HG03342 (cell line): Measurements from ENCODE around the gene VENTX.

Experiments
- ATAC-seq: cut with Tn5 transposase; IDR thresholded peaks from one replicate; pipeline ENCODE4 v1.9.1; 2021; ENCODE audit warnings: mild to moderate bottlenecking, moderate library complexity; ENCODE audit not compliant: unreplicated experiment

The VENTX gene

DNA sequence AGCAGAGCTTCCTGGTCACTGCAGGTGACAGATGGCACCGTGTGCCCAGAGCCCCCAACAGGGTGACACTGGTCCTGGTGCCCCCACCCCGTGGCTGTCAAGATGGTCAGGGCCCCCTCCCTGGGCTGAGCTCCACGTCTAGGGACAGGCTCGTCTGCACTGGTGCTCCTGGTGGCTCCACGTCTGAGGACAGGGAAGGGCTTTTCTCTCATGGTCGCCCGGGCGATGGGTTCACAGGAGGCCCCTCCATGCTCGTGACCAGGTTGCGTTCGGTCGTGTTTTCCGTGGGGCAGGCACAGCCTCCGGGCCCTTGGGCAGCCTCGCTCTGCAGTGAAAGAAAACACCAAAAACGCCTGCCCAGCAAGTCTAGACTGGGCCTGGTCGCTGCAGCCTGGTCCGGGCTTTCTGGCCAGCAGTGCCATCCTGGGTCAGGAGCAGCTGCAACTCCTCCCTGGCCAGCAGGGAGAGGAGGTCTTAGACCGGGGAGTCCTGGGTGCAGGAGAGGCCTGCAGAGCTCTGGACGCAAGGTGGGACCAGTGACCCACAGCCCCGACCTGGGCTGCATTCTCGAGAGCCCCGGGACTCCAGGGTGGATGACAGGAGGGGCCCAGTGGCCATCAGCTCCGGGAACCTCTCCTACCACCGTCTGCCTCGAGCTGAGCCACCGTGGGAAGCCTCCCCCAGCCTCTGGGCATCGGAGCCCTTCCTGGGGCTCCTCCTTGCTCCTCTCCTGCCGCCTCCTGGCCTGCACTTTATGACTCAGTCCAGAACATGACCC lies 35.5 kb upstream of the VENTX start:
- no peak for ATAC-seq

DNA sequence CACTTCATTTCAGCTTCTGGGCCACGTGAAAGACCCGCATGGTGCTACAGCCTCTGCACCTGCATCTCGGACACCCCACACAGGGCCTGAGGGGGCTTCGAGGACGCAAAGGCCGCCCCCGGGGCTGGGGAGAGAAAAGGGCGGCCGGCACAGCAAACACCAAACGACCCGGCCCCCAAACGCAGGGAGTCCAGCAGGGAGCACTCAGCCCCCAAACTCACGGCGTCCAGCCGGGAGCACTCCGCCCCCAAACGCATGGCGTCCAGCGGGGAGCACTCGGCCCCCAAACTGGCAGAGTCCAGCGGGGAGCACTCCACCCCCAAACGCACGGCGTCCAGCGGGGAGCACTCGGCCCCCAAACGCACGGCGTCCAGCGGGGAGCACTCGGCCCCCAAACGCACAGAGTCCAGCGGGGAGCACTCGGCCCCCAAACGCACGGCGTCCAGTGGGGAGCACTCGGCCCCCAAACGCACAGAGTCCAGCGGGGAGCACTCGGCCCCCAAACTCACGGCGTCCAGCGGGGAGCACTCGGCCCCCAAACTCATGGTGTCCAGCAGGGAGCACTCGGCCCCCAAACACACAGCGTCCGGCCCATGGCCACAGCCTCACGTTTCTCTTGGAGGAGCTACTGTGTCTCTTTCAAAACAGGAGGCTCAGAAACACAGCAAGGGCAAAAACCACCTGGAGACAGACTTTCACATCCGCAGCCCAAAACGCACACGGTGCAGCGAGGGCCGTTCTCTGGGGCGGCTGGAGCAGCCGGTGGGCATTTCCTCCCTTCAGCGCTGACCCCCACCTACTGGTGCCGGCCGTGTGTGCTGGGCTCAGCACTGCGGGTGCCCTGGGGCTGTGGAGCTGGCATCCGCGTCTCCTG lies 34.6 kb upstream of the VENTX start:
- ATAC-seq, result no peak

DNA sequence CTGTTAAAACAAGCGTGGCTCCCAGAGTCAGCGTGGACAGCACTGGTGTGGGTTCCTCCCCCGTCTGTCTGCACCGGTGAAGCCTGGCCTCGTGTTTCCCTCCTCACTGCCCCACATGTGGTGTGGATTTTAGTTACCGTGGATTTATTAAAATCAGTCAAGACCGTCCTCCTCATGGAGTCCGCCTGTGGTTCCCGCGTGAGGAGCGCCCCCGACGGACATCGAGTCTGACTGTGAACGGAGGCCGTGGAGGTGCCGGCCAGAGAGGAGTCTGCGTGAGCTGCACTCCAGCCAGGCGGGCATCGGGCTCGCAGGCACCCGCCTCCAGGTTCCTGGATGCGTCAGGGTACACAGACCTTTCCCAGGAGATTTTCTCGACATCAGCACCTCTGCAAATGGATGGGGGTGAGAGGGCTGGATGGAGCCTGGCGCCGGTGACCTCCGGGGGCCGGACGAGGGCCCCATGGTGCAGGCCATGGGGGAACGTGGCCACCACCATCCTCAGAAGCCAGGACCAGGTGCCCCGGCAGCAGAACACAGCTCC lies 33.9 kb upstream of the VENTX start:
- no peak for ATAC-seq

DNA sequence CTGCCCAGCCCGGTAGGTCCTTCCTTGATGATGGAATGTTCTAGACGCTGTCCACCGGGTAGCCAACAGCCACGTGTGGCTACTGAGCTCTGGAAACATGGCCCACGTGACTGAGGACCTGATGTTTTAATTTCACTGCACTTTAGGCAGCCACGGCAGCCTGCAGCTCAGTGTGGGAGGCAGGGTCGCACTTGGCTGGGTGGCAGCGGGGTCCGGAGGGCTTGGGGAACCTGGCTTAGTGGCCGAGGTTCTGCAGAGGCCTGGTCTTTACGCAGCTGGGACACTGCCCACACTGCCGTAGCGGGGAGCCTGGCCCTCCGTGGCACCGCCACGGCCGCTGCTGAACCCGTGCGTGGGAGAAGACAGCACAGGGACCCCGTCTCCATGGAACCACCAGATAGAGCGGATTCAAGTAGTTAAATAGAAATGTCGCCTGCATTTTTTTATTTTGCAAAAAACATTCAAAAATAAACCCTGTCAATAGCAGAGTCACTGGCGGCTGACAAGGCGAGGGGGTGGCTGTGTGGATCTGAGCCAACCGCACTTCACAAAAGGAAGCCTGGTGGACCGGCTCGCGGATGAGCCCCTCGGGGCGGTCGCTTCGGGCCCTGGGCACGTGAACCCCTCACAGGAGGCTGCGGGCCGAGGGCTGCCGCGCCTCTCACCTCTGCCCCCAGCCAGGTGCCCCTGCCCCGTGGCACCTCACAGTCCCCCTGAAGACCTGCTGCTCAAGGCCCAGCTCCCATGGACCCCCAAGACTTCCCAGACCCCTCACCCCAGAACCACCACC lies 33.2 kb upstream of the VENTX start:
- ATAC-seq, result no peak

DNA sequence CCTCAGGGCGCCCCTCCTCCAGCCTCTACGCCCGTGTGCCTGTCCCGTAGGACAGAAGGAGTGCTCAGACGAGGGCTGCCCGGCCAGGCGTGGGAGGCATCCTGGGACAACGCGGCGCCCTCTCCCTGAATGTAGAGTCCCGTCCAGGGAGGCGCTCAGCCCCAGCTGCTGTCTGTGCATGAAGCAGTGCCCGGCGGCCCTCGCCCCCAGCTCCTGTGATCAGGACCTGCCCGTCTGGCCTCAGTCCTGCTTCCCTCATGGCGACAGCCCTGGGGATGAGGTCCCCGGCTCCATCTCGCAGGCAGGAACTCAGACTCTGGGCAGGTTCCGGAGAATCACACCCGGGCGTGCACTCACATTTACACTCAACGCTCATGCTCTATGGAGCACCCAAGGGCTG lies 32.5 kb upstream of the VENTX start:
- ATAC-seq, result no peak

DNA sequence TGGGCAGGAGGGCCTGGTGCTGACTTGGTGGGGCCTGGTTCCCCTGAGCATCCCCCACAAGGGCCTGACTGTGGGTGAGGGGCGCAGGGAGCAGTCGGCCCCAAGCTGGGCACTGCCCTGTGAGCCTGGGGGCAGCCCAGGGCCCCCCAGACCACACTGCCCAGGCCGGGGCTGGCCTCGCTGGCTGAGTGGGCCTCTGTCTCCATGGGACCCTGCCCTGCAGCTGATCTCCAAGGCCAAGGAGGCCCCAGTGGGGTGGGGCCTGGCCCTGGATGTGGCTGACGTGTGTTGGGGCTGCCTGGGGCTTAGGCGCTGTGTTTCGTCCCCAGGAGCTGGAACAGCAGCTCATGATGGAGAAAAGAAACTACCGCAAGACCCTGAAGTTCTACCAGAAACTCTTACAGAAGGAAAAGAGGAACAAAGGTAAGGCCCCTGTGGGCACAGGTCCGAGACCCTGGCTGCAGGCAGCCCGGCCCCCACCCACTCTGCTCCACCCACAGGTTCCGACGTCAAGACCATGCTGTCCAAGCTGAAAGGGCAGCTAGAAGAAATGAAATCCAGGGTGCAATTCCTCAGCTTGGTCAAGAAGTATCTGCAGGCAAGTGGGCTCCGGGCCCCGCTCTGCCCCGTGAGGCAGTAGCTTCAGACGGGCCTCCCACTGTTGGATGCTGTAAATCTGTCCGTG lies 31.2 kb upstream of the VENTX start:
- no peak for ATAC-seq

DNA sequence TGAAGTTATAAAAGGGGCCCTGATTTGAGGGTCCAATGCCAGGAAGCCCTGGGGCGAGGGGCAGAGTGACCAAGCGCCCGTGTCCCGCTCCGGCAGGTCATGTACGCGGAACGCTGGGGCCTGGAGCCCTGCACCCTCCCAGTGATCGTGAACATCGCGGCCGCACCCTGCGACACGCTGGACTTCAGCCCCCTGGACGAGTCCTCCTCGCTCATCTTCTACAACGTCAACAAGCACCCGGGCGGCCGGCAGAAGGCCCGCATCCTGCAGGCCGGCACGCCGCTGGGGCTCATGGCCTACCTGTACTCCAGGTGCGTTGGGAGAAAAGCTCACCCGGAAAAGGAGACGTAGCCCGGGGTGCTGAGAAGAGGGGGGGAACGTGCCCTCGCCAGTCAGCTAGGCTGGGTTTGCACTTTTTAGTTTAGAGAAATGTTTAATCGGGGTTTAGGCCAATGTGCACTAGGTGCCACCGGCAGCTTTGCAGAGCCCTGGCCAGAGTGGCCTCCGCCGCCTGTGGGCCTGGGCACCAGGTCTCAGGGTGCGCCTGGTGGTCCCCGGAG lies 30.5 kb upstream of the VENTX start:
- no peak for ATAC-seq

DNA sequence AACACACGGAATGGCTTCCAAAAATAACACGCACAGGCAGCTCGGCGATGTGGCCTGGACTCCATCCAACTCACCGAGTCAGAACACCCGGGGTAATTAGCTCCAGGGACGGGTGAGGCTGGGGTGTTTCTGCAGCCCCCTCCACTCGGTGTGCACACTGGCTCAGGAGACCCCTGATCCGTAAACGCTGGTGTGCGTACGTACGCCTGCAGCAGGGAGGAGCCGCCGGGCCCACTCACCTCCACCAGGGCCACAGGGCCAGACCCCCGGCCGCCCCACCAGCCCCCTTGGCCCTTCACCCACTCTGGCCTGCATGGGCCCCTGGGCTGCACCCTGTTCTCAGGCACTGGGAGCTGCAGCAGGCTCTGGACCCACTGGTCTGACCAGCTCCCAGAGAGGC lies 30.0 kb upstream of the VENTX start:
- ATAC-seq, result no peak

DNA sequence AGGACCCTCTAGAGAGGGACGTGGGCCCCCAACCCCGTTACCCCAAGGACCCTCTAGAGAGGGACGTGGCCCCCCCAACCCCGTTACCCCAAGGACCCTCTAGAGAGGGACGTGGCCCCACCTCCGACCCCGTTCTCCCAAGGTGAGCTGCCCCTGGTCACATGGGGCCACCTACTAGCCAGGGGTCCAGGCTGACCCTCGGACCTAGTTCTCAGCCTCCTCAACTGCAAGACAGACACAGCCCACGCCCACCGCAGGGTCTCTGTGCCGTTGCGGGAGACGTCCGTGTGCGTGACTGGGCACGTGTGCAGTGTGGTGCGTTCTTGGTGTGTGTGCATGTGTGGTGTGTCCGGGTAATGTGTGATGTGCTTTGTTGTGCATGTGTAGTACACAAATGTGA lies 29.2 kb upstream of the VENTX start:
- ATAC-seq, result no peak

DNA sequence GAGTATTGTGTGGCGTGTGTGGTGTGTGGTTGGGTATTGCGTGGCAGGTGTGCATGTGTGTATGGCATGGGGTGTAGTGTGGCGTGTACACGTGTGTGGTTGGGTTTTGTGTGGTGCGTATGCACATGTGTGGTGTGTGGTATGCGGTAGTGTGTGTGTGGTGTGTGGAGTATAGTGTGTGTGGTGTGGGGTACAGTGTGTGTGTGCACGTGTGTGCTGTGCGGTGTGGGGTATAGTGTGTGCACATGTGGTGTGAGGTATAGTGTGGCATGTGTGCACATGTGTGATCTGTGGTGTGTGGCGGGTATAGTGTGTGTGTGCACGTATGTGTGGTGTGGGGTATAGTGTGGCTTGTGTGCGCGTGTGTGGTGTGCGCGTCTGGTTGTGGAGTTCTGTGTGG lies 28.5 kb upstream of the VENTX start:
- no peak for ATAC-seq

DNA sequence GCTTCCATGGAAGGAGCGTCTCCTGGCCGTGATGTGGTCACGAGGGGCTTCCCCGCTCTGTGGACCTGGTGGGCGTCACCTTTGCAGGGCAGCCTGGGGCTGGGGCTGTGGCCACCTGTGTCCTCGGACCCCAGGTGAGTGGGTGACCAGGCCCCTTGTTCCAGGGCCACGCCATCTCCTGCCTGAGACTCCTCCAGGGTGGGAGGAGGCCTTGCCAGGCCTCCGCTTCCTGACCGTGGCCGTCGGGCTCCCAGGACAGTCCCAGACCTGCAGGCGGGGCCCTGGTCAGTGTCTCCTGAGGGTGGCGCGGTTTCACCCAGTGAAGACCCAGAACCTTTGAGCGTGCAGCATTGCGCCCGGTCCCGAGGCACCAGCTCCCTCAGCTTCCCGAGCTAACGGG lies 28.0 kb upstream of the VENTX start:
- no peak for ATAC-seq

DNA sequence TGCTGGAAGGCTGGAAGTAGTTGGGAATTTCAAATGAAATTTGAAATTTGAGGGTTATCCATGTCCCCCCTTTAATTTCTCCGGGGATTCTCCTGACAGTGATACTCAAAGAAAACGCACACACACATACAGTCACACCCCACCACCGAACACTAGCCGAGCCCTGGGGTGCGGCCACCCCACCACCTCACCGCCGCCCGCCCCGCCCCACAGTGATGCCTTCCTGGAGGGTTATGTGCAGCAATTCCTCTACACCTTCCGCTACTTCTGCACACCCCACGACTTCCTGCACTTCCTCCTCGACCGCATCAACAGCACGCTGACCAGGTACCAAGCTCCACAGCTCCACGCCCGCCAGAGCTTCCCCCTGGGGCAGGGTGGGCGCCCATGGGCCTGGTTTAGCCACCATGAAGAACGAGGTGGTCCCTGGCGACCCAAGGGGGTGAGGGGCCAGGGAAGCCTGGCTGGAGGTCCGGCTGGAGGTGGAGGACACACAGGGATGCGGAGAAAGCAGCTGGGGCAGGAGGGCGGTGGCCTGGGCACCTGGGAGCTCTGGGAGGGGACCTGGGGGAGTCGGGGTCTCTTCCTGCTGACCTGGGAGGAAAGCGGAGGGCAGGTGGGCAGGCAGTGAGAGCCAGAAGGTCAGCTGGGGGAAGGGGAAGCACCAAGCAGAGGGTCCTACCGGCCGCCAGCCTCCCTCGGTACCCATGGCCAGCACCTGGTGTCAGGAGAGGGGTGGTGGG lies 27.1 kb upstream of the VENTX start:
- no peak for ATAC-seq

DNA sequence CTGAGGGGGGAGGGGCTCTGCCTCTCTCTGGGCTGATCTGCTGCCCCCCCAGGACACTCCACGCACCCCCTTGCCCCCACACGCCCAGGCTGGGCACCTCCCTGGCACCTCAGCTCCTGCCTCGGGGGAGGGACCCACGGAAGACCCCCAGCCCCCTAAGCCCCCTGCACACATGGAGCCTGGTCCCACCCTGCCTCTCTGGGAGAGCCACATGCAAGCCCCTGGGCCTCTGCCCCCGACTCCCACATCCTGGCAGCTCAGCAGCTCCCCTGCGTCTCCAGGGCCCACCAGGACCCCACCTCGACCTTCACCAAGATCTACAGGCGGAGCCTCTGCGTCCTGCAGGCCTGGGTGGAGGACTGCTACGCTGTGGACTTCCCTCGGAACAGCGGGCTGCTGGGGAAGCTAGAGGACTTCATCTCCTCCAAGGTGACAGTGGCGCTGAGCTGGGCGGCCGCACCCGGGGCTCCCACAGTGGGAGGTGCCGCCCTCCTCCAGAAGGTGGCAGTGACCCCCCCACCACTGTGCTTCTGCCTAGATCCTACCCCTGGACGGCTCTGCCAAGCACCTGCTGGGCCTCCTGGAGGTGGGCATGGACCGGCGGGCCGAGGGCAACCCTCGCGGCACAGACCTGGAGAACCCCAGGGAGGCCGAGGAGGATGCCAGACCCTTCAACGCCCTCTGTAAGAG lies 26.4 kb upstream of the VENTX start:
- no peak for ATAC-seq

DNA sequence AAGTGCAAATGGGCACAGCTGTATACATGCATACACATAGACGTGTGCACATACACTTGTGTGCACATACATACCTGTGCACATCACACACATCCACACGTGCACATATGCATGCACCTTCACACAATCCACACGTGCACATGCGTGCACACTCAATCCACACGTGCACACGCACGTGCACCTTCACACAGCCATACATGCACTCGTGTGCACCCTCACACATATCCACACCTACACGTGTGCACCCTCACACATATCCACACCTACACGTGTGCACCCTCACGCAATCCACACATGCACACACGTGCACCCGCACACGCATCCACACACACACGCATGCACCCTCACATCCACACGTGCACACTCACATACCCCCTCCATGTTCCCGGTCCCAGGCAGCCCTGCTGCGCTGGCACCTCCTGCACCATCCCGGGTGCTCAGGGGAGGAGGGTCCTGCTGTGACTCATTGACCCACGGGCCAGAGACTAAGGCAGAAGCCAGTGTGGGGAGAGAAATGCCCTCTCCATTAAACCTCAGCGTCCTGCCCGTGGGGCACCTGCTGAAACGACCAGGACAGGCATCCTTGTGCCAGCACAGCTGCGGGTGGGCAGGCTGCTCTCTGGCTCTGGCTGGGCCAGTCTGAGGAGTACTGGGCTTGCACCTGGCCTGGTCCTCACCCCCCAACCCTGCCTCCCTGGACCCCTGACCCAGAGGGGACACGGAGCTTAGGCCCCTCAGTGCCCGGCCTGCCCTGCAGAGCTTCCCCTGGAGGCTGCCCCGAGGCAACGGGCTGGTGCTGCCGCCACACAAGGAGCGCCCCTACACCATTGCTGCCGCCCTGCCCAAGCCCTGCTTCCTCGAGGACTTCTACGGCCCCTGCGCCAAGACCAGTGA lies 25.4 kb upstream of the VENTX start:
- ATAC-seq, result no peak

DNA sequence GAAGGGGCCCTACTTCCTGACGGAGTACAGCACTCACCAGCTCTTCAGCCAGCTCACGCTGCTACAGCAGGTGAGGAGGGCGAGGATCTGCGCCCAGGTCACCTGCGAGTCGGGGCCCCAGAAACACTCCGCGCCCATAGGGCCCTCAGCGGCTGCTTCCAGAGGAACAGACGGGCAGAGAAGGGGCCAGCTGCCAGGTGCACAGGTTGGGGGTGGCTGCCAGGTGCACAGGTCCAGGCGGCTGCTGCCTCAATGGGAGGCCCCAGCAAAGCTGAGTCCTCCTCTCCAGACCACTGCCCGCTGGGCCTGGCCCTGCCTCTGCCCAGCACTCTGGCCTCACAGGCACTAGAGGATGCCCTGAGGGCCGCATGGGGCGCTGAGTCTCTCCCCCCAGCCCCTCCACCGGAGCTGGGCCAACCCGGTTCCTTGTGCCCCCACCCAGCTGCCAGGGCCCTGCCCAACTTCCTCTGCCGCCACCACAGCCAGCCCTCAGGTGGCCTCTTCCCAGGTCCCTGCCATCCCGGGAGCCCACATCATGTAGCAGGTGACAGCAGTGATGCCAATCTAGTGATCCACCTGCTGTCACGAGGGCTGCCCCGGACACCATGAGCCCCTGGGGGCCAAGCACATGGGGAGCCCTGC lies 24.7 kb upstream of the VENTX start:
- no peak for ATAC-seq

DNA sequence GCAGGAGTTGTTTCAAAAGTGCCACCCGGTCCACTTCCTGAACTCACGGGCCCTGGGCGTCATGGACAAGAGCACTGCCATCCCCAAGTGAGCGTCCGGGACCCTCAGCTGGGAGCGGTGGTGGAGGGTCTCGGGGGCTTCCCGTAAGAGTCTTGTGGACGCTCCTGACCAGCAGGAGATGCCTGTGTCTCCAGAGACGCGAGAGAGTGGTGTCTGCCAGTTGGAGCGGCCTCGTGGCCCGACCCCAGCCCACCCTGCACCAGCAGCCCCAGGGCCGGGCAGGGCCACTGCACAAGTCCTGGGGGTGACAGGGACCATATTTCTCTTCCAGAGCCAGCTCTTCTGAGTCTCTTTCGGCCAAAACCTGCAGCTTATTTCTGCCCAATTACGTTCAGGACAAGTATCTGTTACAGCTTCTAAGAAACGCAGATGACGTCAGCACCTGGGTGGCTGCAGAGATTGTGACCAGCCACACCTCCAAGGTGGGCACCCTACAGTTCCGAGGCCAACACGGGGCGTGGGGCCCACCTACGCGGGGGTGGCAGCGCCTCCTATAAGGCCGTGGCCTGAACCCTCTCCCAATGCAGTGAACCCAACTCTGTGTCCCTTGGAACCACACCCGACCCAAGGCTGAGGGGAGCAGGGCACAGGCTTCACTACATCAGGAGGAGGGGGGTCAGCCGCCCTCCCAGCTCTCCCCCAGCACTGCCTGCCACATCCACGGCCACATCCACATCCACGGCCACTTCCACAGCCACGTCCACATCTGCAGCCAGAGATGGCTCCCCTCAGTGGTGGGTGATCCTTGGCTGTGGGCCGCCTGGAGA lies 23.8 kb upstream of the VENTX start:
- no peak for ATAC-seq
